Chondrocyte (in vitro differentiated cells): ENCODE data around the gene PHTF2. TPM values are rescaled to one million over a fixed set of nuclear protein-coding genes. Genes with fewer than 3 reads are reported as not detected.

Source experiments
- DNase-seq: peaks from one replicate; pipeline ENCODE4 v3.0.0; 2021; ENCODE audit warnings: mixed read lengths, low spot score
- H3K27ac Mint-ChIP-seq: one replicate; pipeline ENCODE4 v1.8.0; 2021; ENCODE audit warnings: mild to moderate bottlenecking, moderate library complexity, mixed read lengths; ENCODE audit not compliant: unreplicated experiment
- H3K27me3 Mint-ChIP-seq: 2 replicates; pipeline ENCODE4 v1.8.0; 2021; ENCODE audit warnings: low read depth, mixed read lengths
- H3K36me3 Mint-ChIP-seq: 2 replicates; pipeline ENCODE4 v1.8.0; 2021; ENCODE audit warnings: low read depth, mixed read lengths
- H3K4me1 Mint-ChIP-seq: 2 replicates; pipeline ENCODE4 v1.8.0; 2021; ENCODE audit warnings: low read depth, mild to moderate bottlenecking, mixed read lengths
- H3K4me3 Mint-ChIP-seq: one replicate; pipeline ENCODE4 v1.8.0; 2021; ENCODE audit warnings: mild to moderate bottlenecking, moderate library complexity, mixed read lengths; ENCODE audit not compliant: unreplicated experiment
- H3K9me3 Mint-ChIP-seq: 2 replicates; pipeline ENCODE4 v1.8.0; 2021; ENCODE audit warnings: low read depth, mixed read lengths
- CTCF ChIP-seq: fragments of 200-600 bp; sonication (generic); IDR thresholded peaks from 2 replicates; pipeline ENCODE4 v1.5.0; 2021; ENCODE audit warnings: antibody characterized with exemption, mild to moderate bottlenecking, moderate library complexity
- total RNA-seq: library from RNA; stranded (reverse); gene quantifications from 3 replicates; pipeline ENCODE4 v1.2.1, GENCODE V29; 2021

PHTF2 gene
- total RNA-seq, 1 donor from 2014 or later: 52.6 TPM

- Mint-ChIP-seq H3K4me3 (no peak overlapping the region), H3K9me3 (no peaks in the 10 kb centered on the region), H3K27ac (no peak overlapping the region), H3K4me1 (no peaks in the 10 kb centered on the region), H3K27me3 (no peaks in the 10 kb centered on the region), H3K36me3 (no peaks in the 10 kb centered on the region)
- DNase-seq: no peak
- no peak for TF ChIP-seq CTCF
These were observed 98.5 kb downstream of the PHTF2 start for GRCh38 chr7:77897004-77897547.

GRCh38 chr7:77899516-77899915, 100.9 kb downstream of the PHTF2 start:
- Mint-ChIP-seq H3K27ac (no peak overlapping the region), H3K4me3 (no peak overlapping the region), H3K4me1 (peaks cover 6% of the 10 kb centered on the region), H3K36me3 (peaks cover 2% of the 10 kb centered on the region), H3K27me3 (no peaks in the 10 kb centered on the region), H3K9me3 (no peaks in the 10 kb centered on the region)
- no peak for TF ChIP-seq CTCF
- DNase-seq: no peak

GRCh38 chr7:77903597-77903996, 105.0 kb downstream of the PHTF2 start:
- Mint-ChIP-seq H3K27me3 (no peaks in the 10 kb centered on the region), H3K4me1 (peaks cover 6% of the 10 kb centered on the region), H3K27ac (no peak overlapping the region), H3K9me3 (no peaks in the 10 kb centered on the region), H3K4me3 (no peak overlapping the region), H3K36me3 (peaks cover 2% of the 10 kb centered on the region)
- peak; percentile 31 for TF ChIP-seq CTCF
- no peak for DNase-seq

- H3K36me3 Mint-ChIP-seq: peaks cover 2% of the 10 kb centered on the region
- no peak for DNase-seq
- no peak overlapping the region for H3K27ac Mint-ChIP-seq
- TF ChIP-seq CTCF: no peak
- H3K4me1 Mint-ChIP-seq: peaks cover 6% of the 10 kb centered on the region
- no peaks in the 10 kb centered on the region for H3K9me3 Mint-ChIP-seq
- no peaks in the 10 kb centered on the region for H3K27me3 Mint-ChIP-seq
- H3K4me3 Mint-ChIP-seq: no peak overlapping the region
These were observed 105.7 kb downstream of the PHTF2 start for GRCh38 chr7:77904252-77904651.

- no peak overlapping the region for H3K27ac Mint-ChIP-seq
- H3K4me3 Mint-ChIP-seq: no peak overlapping the region
- peaks cover 2% of the 10 kb centered on the region for H3K36me3 Mint-ChIP-seq
- no peak for DNase-seq
- H3K27me3 Mint-ChIP-seq: no peaks in the 10 kb centered on the region
- H3K9me3 Mint-ChIP-seq: no peaks in the 10 kb centered on the region
- H3K4me1 Mint-ChIP-seq: peaks cover 13% of the 10 kb centered on the region
- no peak for TF ChIP-seq CTCF
These were observed 108.7 kb downstream of the PHTF2 start for GRCh38 chr7:77907281-77907680.
